LoVo (cell line): ENCODE results near the gene ATL2.

Experiments used
- DNase-seq: peaks from one replicate; pipeline ENCODE4 v3.0.0-alpha.2; 2016; ENCODE audit warnings: low spot score

Gene ATL2

GRCh38 chr2:38248707-38249106 is 128.4 kb downstream of the ATL2 start:
- DNase-seq = no peak

- no peak for DNase-seq
Measured at GRCh38 chr2:38248255-38248654, 128.8 kb downstream of the ATL2 start.

GRCh38 chr2:38246105-38246504 is 131.0 kb downstream of the ATL2 start:
- no peak for DNase-seq

- DNase-seq = peak; percentile 6
Measured at GRCh38 chr2:38245114-38245641, 131.9 kb downstream of the ATL2 start.

- DNase-seq = no peak
Measured at GRCh38 chr2:38244301-38244700, 132.8 kb downstream of the ATL2 start.
